MM.1S (cell line): ENCODE measurements around the gene RFX7.

Source experiments
- DNase-seq: peaks from one replicate; pipeline ENCODE4 v3.0.0-alpha.2; 2015
- H2AFZ ChIP-seq: fragments of 300-600 bp; sonication (generic); 2 replicates; pipeline ENCODE4 v1.6.0; 2016; ENCODE audit warnings: antibody characterized with exemption, low read length
- H3F3A ChIP-seq: fragments of 300-600 bp; sonication (generic); 2 replicates; pipeline ENCODE4 v1.6.1; 2016; ENCODE audit warnings: mild to moderate bottlenecking, antibody characterized with exemption, low read length, moderate library complexity, mixed read lengths; ENCODE audit not compliant: insufficient read depth
- H3K27ac ChIP-seq: fragments of 300-600 bp; sonication (generic); 2 replicates; pipeline ENCODE4 v1.5.1; 2016; ENCODE audit warnings: mild to moderate bottlenecking, low read length
- H3K27me3 ChIP-seq: fragments of 300-600 bp; sonication (generic); replicated peaks from 2 replicates; pipeline ENCODE4 v1.6.0; 2016; ENCODE audit warnings: low read length; ENCODE audit not compliant: insufficient read depth
- H3K36me3 ChIP-seq: fragments of 300-600 bp; sonication (generic); replicated peaks from 2 replicates; pipeline ENCODE4 v1.6.1; 2016; ENCODE audit warnings: mild to moderate bottlenecking, low read length, mixed read lengths; ENCODE audit not compliant: insufficient read depth
- H3K4me1 ChIP-seq: fragments of 300-600 bp; sonication (generic); 2 replicates; pipeline ENCODE4 v1.6.1; 2016; ENCODE audit warnings: low read length, mixed read lengths
- H3K4me2 ChIP-seq: fragments of 300-600 bp; sonication (generic); 2 replicates; pipeline ENCODE4 v1.6.0; 2016; ENCODE audit warnings: low read depth, low read length
- H3K4me3 ChIP-seq: fragments of 300-600 bp; sonication (generic); 2 replicates; pipeline ENCODE4 v1.5.1; 2016; ENCODE audit warnings: low read length, mixed read lengths
- H3K79me2 ChIP-seq: fragments of 300-600 bp; sonication (generic); 2 replicates; pipeline ENCODE4 v1.6.1; 2016; ENCODE audit warnings: mixed run types, low read length, mixed read lengths
- H3K9ac ChIP-seq: fragments of 300-600 bp; sonication (generic); 2 replicates; pipeline ENCODE4 v1.6.1; 2016; ENCODE audit warnings: low read length, mixed read lengths
- H3K9me2 ChIP-seq: fragments of 300-600 bp; sonication (generic); replicated peaks from 2 replicates; pipeline ENCODE4 v1.6.1; 2016; ENCODE audit warnings: mild to moderate bottlenecking, low read length, mixed read lengths; ENCODE audit not compliant: insufficient read depth
- H3K9me3 ChIP-seq: fragments of 300-600 bp; sonication (generic); replicated peaks from 2 replicates; pipeline ENCODE4 v1.6.1; 2016; ENCODE audit warnings: mild to moderate bottlenecking, low read length, mixed read lengths; ENCODE audit not compliant: insufficient read depth
- H4K20me1 ChIP-seq: fragments of 300-600 bp; sonication (generic); 2 replicates; pipeline ENCODE4 v1.6.1; 2016; ENCODE audit warnings: mild to moderate bottlenecking, low read length, moderate library complexity, mixed read lengths; ENCODE audit not compliant: insufficient read depth
- EZH2 ChIP-seq: fragments of 300-600 bp; sonication (generic); optimal IDR thresholded peaks from 2 replicates; pipeline ENCODE3; 2017; ENCODE audit warnings: low read depth, mild to moderate bottlenecking, antibody characterized with exemption, low read length, mixed read lengths
- EZH2phosphoT487 ChIP-seq: fragments of 300-600 bp; sonication (generic); IDR thresholded peaks from 2 replicates; pipeline ENCODE4 v1.6.1; 2018; ENCODE audit warnings: antibody characterized with exemption, low read length
- TF ChIP-seq, protein P1 (sequence below): fragments of 300-600 bp; sonication (generic); IDR thresholded peaks from 2 replicates; pipeline ENCODE4 v1.5.1; 2016; ENCODE audit warnings: antibody characterized with exemption, low read length, mixed read lengths

The RFX7 gene

DNA sequence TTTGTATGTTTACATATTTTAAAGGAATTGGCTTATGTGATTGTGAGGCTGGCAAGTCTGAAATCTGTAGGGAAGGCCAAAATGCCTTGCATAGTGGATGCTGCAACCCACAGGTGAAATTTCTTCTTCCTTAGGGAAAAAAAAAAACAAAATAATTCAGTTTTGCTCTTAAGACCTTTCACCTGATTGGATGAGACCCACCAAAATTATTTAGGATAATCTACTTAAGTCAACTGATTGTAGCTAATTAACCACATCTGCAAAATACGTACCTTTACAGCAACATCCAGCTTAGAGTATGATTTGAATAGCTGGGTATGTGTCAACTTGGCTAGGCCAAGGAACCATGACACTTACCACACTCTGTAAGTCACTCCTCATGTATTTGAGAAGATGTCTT is 6.9 kb upstream of the RFX7 start:
- H3K36me3 ChIP-seq: no peaks in the 10 kb centered on the region
- peaks cover 3% of the 10 kb centered on the region for H3F3A ChIP-seq
- no peak overlapping the region for H2AFZ ChIP-seq
- no peaks in the 10 kb centered on the region for H4K20me1 ChIP-seq
- H3K9me2 ChIP-seq: no peaks in the 10 kb centered on the region
- no peaks in the 10 kb centered on the region for H3K9me3 ChIP-seq
- no peak overlapping the region for H3K9ac ChIP-seq
- no peaks in the 10 kb centered on the region for H3K27me3 ChIP-seq
- TF ChIP-seq EZH2 (no peak), EZH2phosphoT487 (no peak)
- TF ChIP-seq, protein P1, sequence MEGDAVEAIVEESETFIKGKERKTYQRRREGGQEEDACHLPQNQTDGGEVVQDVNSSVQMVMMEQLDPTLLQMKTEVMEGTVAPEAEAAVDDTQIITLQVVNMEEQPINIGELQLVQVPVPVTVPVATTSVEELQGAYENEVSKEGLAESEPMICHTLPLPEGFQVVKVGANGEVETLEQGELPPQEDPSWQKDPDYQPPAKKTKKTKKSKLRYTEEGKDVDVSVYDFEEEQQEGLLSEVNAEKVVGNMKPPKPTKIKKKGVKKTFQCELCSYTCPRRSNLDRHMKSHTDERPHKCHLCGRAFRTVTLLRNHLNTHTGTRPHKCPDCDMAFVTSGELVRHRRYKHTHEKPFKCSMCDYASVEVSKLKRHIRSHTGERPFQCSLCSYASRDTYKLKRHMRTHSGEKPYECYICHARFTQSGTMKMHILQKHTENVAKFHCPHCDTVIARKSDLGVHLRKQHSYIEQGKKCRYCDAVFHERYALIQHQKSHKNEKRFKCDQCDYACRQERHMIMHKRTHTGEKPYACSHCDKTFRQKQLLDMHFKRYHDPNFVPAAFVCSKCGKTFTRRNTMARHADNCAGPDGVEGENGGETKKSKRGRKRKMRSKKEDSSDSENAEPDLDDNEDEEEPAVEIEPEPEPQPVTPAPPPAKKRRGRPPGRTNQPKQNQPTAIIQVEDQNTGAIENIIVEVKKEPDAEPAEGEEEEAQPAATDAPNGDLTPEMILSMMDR: no peak
- no peak overlapping the region for H3K27ac ChIP-seq
- no peak overlapping the region for H3K4me3 ChIP-seq
- H3K4me1 ChIP-seq: peaks cover 10% of the 10 kb centered on the region
- 0 out of 2 replicates have a peak, but pooled peaks cover under 1% of the 10 kb centered on the region for H3K79me2 ChIP-seq
- no peak overlapping the region for H3K4me2 ChIP-seq
- no peak for DNase-seq

DNA sequence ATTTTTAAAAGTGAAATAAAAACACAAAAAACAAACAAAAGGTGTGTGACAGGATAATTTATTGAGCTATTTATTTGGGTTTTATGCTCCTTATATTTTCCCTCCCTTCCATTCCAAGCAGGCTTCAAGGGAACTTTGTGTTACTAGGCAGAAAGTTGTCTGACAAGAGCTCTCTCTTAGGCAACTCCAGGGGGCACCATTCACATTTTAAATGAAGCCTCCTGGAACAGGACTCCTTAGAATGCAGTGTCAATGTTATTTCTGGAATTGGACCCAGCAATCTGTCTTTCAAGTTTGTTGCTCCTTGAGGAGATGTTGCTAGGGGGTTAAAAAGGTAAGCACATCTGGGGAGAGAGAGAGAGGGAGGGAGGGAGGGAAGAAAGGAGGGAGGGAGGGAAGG is 5.4 kb upstream of the RFX7 start:
- no peak overlapping the region for H2AFZ ChIP-seq
- H3K79me2 ChIP-seq: peaks cover 10% of the 10 kb centered on the region
- no peak overlapping the region for H3K27ac ChIP-seq
- no peaks in the 10 kb centered on the region for H3K9me3 ChIP-seq
- no peaks in the 10 kb centered on the region for H3K27me3 ChIP-seq
- DNase-seq: peak; percentile 57
- peaks cover 12% of the 10 kb centered on the region for H3F3A ChIP-seq
- no peaks in the 10 kb centered on the region for H3K9me2 ChIP-seq
- peaks cover 18% of the 10 kb centered on the region for H3K4me1 ChIP-seq
- H3K9ac ChIP-seq: no peak overlapping the region
- H4K20me1 ChIP-seq: no peaks in the 10 kb centered on the region
- H3K4me2 ChIP-seq: no peak overlapping the region
- TF ChIP-seq EZH2phosphoT487 (no peak), EZH2 (no peak)
- TF ChIP-seq, protein P1: peak; percentile 63
- H3K36me3 ChIP-seq: no peaks in the 10 kb centered on the region
- H3K4me3 ChIP-seq: no peak overlapping the region

DNA sequence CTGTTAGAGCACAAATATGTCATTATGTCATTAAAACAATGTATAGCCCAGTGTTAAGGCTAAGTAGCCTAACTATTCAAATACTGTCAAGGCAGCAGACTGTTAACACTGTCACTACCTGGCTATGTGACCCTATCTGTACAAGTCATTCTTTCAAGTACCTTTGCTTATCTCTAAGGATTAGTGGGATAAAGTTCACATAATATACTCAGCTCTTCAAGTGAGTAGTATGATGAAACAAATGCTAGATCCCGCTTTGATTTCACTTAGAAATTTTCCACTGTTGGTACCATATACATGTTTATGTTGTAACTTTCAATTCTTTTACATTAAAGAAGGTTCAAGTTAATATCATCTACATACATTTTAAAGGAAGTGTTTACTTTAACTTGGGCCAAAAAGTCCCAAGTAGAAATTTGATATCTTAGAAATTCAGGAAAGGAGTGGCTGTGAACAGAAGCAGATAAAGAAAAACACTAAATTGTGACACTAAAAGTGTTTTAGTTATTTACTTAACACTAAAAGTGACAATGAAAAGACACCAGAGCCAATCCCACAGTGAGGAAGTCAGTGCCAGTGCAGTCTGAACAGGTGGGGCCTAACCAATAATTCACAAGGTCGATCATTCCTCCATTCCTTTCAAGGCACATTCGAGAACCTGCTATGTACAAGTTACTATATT is 4.8 kb upstream of the RFX7 start:
- no peaks in the 10 kb centered on the region for H3K27me3 ChIP-seq
- no peak for DNase-seq
- H3K79me2 ChIP-seq: peaks cover 13% of the 10 kb centered on the region
- no peak for TF ChIP-seq EZH2
- no peak for TF ChIP-seq EZH2phosphoT487
- TF ChIP-seq, protein P1: no peak
- no peak overlapping the region for H3K9ac ChIP-seq
- H3K4me2 ChIP-seq: no peak overlapping the region
- H3F3A ChIP-seq: peaks cover 14% of the 10 kb centered on the region
- H3K4me1 ChIP-seq: peaks cover 18% of the 10 kb centered on the region
- no peaks in the 10 kb centered on the region for H3K9me3 ChIP-seq
- H3K4me3 ChIP-seq: no peak overlapping the region
- no peak overlapping the region for H2AFZ ChIP-seq
- no peaks in the 10 kb centered on the region for H4K20me1 ChIP-seq
- H3K36me3 ChIP-seq: no peaks in the 10 kb centered on the region
- no peaks in the 10 kb centered on the region for H3K9me2 ChIP-seq
- H3K27ac ChIP-seq: no peak overlapping the region
